Measurements from ENCODE around the gene FBXL2.

- TF ChIP-seq CTCF (IDR thresholded peaks at IDR 0.05 in 4 of 5, conservative IDR thresholded peaks at IDR 0.05 in 1 of 5): no peak
- TF ChIP-seq POLR2A (IDR thresholded peaks at IDR 0.05): no peak
Measured at GRCh38 chr3:33331414-33331813, 54.2 kb downstream of the FBXL2 start.
